Gastroesophageal sphincter (tissue), 2 donors: ENCODE data around the gene EXOC4.

Source experiments
- EP300 ChIP-seq: sonication (generic); formaldehyde crosslinking; IDR thresholded peaks from one replicate; pipeline ENCODE4 v1.6.1; 2017; ENCODE audit warnings: antibody characterized with exemption, mild to moderate bottlenecking
- POLR2A ChIP-seq, 2 donors: fragments of 450-650 bp; IDR thresholded peaks; one replicate each; pipeline ENCODE4 v1.6.1; 2017; ENCODE audit warnings: antibody characterized with exemption in 2 of 2, mild to moderate bottlenecking in 2 of 2, moderate library complexity in 1 of 2

GRCh38 chr7:133718131-133718530, 465.3 kb downstream of the EXOC4 start:
- TF ChIP-seq POLR2A (IDR thresholded peaks at IDR 0.05) (no peak), EP300 (no peak)
